PC-9 (cell line): ENCODE results near the gene SLC25A30. TPM values are rescaled to one million over a fixed set of nuclear protein-coding genes. Genes with fewer than 3 reads are reported as not detected.

Source experiments
- BruUV-seq: library from RNA; stranded (reverse); fragments of 400-500 nt; replicated peaks from 2 replicates; lab custom pipeline; 2021; lab: Mats Ljungman, UMichigan
- CTCF ChIA-PET: fragments of 300-600 bp; sonication (Branson Sonifier 250); formaldehyde crosslinking; loops from one replicate; lab custom pipeline; 2022; ENCODE audit warnings: antibody characterized with exemption; lab: Charles Lee
- POLR2A ChIA-PET: fragments of 300-600 bp; sonication (Branson Sonifier 250); formaldehyde crosslinking; loops from one replicate; lab custom pipeline; 2022; ENCODE audit warnings: antibody characterized with exemption; ENCODE audit not compliant: unreplicated experiment; lab: Charles Lee
- DNase-seq, 2 experiments: peaks; one replicate each; pipeline versions ENCODE4 v3.0.0 to v3.0.0-alpha.2; 2015 to 2022; ENCODE audit warnings: mixed read lengths in 1 of 2
- H2AFZ ChIP-seq: fragments of 200-600 bp; sonication (generic); 2 replicates; pipeline ENCODE4 v1.8.1; 2017; ENCODE audit warnings: antibody characterized with exemption
- H3F3A ChIP-seq: fragments of 200-600 bp; sonication (generic); 2 replicates; pipeline ENCODE4 v1.8.1; 2017; ENCODE audit warnings: antibody characterized with exemption, mild to moderate bottlenecking, low read depth; ENCODE audit not compliant: insufficient read depth
- H3K27ac ChIP-seq: fragments of 200-600 bp; sonication (generic); 2 replicates; pipeline ENCODE4 v1.6.1; 2016; ENCODE audit warnings: mixed run types
- H3K27me3 ChIP-seq: fragments of 200-600 bp; sonication (generic); 2 replicates; pipeline ENCODE4 v1.6.1; 2016; ENCODE audit warnings: low read depth, mixed run types; ENCODE audit not compliant: insufficient read depth
- H3K36me3 ChIP-seq: fragments of 200-600 bp; sonication (generic); 2 replicates; pipeline ENCODE4 v1.6.1; 2016; ENCODE audit warnings: low read depth, mixed run types
- H3K4me1 ChIP-seq: fragments of 200-600 bp; sonication (generic); replicated peaks from 2 replicates; pipeline ENCODE4 v1.6.1; 2016; ENCODE audit warnings: mixed run types; ENCODE audit not compliant: insufficient read depth
- H3K4me2 ChIP-seq: fragments of 200-600 bp; sonication (generic); 2 replicates; pipeline ENCODE4 v1.6.1; 2017; ENCODE audit warnings: mixed run types
- H3K4me3 ChIP-seq: fragments of 200-600 bp; sonication (generic); 2 replicates; pipeline ENCODE4 v1.6.1; 2016; ENCODE audit warnings: mixed run types
- H3K79me2 ChIP-seq: fragments of 200-600 bp; sonication (generic); 2 replicates; pipeline ENCODE4 v1.6.1; 2017; ENCODE audit warnings: low read depth, mixed run types
- H3K9me2 ChIP-seq: fragments of 200-600 bp; sonication (generic); 2 replicates; pipeline ENCODE4 v1.8.1; 2017; ENCODE audit warnings: mild to moderate bottlenecking; ENCODE audit not compliant: insufficient read depth
- H3K9me3 ChIP-seq: fragments of 200-600 bp; sonication (generic); 2 replicates; pipeline ENCODE4 v1.8.1; 2016; ENCODE audit warnings: low read depth; ENCODE audit not compliant: insufficient read depth
- H4K20me1 ChIP-seq: fragments of 200-600 bp; sonication (generic); 2 replicates; pipeline ENCODE4 v1.8.1; 2017; ENCODE audit not compliant: insufficient read depth
- CTCF ChIP-seq: fragments of 200-600 bp; sonication (generic); conservative IDR thresholded peaks from 2 replicates; pipeline ENCODE4 v1.6.1; 2017; ENCODE audit warnings: mixed run types, antibody characterized with exemption, mild to moderate bottlenecking, moderate library complexity
- EZH2 ChIP-seq: fragments of 200-600 bp; sonication (generic); IDR thresholded peaks from 2 replicates; pipeline ENCODE4 v1.8.0; 2017; ENCODE audit warnings: antibody characterized with exemption, low read depth
- intact Hi-C: fragments of 100-400 bp; cut with micrococcal nuclease; formaldehyde crosslinking; loops from one replicate; pipeline ENCODE4 v1.10.0; 2022; ENCODE audit not compliant: unreplicated experiment
- total RNA-seq: library from RNA; stranded (reverse); gene quantifications from 2 replicates; pipeline ENCODE4 v1.2.3, GENCODE V29; 2021

The SLC25A30 gene
- total RNA-seq, 1 experiment from 2014 or later = 11.2 TPM

- ChIA-PET POLR2A (no interaction called here), CTCF (interaction anchor here (0.8 kb wide), 1 partner anchor 13 kb away, joined by 3 read pairs; no protein-coding TSS in a partner anchor)
These were observed 45.0 kb downstream of the SLC25A30 start for GRCh38 chr13:45373162-45373547.

GRCh38 chr13:45372189-45373161 is 45.7 kb downstream of the SLC25A30 start:
- peaks cover 10% of the 10 kb centered on the region for H3K4me1 ChIP-seq
- H3K79me2 ChIP-seq = no peaks in the 10 kb centered on the region
- H4K20me1 ChIP-seq = no peaks in the 10 kb centered on the region
- no peak overlapping the region for H2AFZ ChIP-seq
- peaks cover 7% of the 10 kb centered on the region for H3F3A ChIP-seq
- no peaks in the 10 kb centered on the region for H3K36me3 ChIP-seq
- DNase-seq = no peak
- intact Hi-C loops = no loop called here
- no peaks in the 10 kb centered on the region for H3K9me3 ChIP-seq
- H3K4me3 ChIP-seq = no peak overlapping the region
- CTCF ChIA-PET = interaction anchor here (0.7 to 0.8 kb wide), 2 partner anchors 13 to 102 kb away, joined by 3 to 4 read pairs; no protein-coding TSS in a partner anchor
- H3K4me2 ChIP-seq = no peak overlapping the region
- no peaks in the 10 kb centered on the region for H3K9me2 ChIP-seq
- POLR2A ChIA-PET = no interaction called here
- no peak for TF ChIP-seq EZH2
- no peak for TF ChIP-seq CTCF
- H3K27me3 ChIP-seq = no peaks in the 10 kb centered on the region
- H3K27ac ChIP-seq = no peak overlapping the region
- BruUV-seq = no TSS peak

More at GRCh38 chr13:45373162-45373547, 45.0 kb downstream of the SLC25A30 start:
- TF ChIP-seq CTCF (no peak), EZH2 (no peak)
- Histone ChIP-seq H3F3A (no peaks in the 10 kb centered on the region; the same call in 1 of the 2 replicates), H3K4me3 (no peak overlapping the region), H3K9me2 (no peaks in the 10 kb centered on the region), H3K9me3 (no peaks in the 10 kb centered on the region), H3K27me3 (no peaks in the 10 kb centered on the region), H4K20me1 (no peaks in the 10 kb centered on the region), H3K4me2 (no peak overlapping the region), H3K36me3 (no peaks in the 10 kb centered on the region), H3K4me1 (peaks cover 3% of the 10 kb centered on the region), H3K27ac (no peak overlapping the region), H2AFZ (no peak overlapping the region), H3K79me2 (no peaks in the 10 kb centered on the region)
- intact Hi-C loops = no loop called here
- no peak for DNase-seq
- no TSS peak for BruUV-seq

GRCh38 chr13:45370922-45371406 is 47.2 kb downstream of the SLC25A30 start:
- H3K4me2 ChIP-seq = no peak overlapping the region
- H3K79me2 ChIP-seq = no peaks in the 10 kb centered on the region
- no peaks in the 10 kb centered on the region for H3K9me2 ChIP-seq
- no peaks in the 10 kb centered on the region for H3K27me3 ChIP-seq
- intact Hi-C loops = no loop called here
- no peaks in the 10 kb centered on the region for H3K36me3 ChIP-seq
- DNase-seq = peak in 1 of 2 experiments; percentile 43
- no peak overlapping the region for H3K4me3 ChIP-seq
- BruUV-seq = no TSS peak
- H3K9me3 ChIP-seq = no peaks in the 10 kb centered on the region
- ChIA-PET POLR2A (no interaction called here), CTCF (interaction anchor here (0.7 kb wide), 1 partner anchor 1466 kb away, joined by 5 read pairs; no protein-coding TSS in a partner anchor)
- H4K20me1 ChIP-seq = no peaks in the 10 kb centered on the region
- H2AFZ ChIP-seq = no peak overlapping the region
- no peak overlapping the region for H3K27ac ChIP-seq
- H3F3A ChIP-seq = peaks cover 13% of the 10 kb centered on the region
- TF ChIP-seq EZH2 (no peak), CTCF (peak; percentile 80)
- peaks cover 17% of the 10 kb centered on the region for H3K4me1 ChIP-seq
